Measurements from ENCODE around the gene SLC23A3.

DNA sequence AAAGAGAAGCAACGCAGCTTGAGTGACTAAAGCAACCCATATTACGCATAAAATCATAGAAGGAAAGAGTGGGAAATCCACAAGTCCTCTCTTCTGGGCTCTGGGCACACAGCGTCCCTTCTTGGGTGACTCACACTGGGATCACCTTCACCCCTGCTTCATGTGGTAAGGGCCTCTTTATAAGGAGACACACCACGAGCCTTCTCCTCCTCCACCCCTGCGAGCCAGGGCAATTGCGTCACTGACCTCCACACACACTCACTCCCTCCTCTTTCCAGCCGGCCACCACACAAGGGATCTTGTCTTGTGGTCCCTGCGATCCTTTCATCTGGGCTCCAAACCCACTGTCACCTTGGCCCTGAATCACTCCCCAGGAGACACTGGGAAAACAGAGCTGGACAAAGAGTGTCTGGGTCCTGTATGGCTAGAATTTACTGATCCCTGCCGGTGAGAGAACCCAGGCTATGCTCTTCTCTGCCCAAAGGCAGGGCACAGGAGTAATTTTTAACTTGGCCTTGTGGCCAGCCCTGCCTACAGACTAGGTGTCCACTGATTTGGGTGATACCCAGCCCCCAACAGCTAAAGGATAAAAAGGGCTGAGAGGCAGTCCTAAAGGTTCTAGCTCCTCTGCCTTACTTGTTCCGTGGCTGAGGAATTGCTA lies 44.5 kb downstream of the SLC23A3 start:
- TF ChIP-seq EZH2phosphoT487 (IDR thresholded peaks at IDR 0.05; ENCODE audit: insufficient read depth, low read depth) (no peak), EZH2 (IDR thresholded peaks at IDR 0.05; ENCODE audit: insufficient read depth, poor library complexity, severe bottlenecking) (no peak)

Data from GM23248 (cell line).